MCF 10A (cell line): ENCODE results near the gene ARL6IP1. TPM values are rescaled to one million over a fixed set of nuclear protein-coding genes. Genes with fewer than 3 reads are reported as not detected.

Source experiments
- Bru-seq: library from RNA; stranded (reverse); fragments of 400-500 nt; gene quantifications from one replicate; lab custom pipeline; 2021; lab: Mats Ljungman, UMichigan
- BruChase-seq, 2 experiments: library from RNA; stranded (reverse); fragments of 400-500 nt; gene quantifications; one replicate each; lab custom pipeline; 2021; lab: Mats Ljungman, UMichigan
- BruUV-seq: library from RNA; stranded (reverse); fragments of 400-500 nt; replicated peaks from 2 replicates; lab custom pipeline; 2021; lab: Mats Ljungman, UMichigan
- CTCF ChIA-PET: fragments of 300-600 bp; sonication (Branson Sonifier 250); formaldehyde crosslinking; extraction: SDS; loops from one replicate; lab custom pipeline; 2021; ENCODE audit warnings: antibody characterized with exemption, inconsistent platforms; lab: Yijun Ruan, JAX
- POLR2A ChIA-PET: fragments of 300-600, 350-650 bp; sonication (Branson Sonifier 250); formaldehyde crosslinking; extraction: SDS; loops from one replicate; lab custom pipeline; 2020; ENCODE audit warnings: antibody characterized with exemption, inconsistent platforms; lab: Yijun Ruan, JAX
- DNase-seq: peaks from one replicate; pipeline ENCODE4 v3.0.0-alpha.2; 2018; ENCODE audit not compliant: unreplicated experiment
- H3K27ac Mint-ChIP-seq: one replicate; pipeline ENCODE4 v1.8.0; 2022; ENCODE audit warnings: mild to moderate bottlenecking, low read depth, mixed read lengths; ENCODE audit not compliant: unreplicated experiment
- H3K27me3 Mint-ChIP-seq: one replicate; pipeline ENCODE4 v1.8.0; 2022; ENCODE audit warnings: mixed read lengths; ENCODE audit not compliant: insufficient read depth, unreplicated experiment
- H3K36me3 Mint-ChIP-seq: one replicate; pipeline ENCODE4 v1.8.0; 2022; ENCODE audit warnings: mild to moderate bottlenecking, moderate library complexity, mixed read lengths; ENCODE audit not compliant: insufficient read depth, unreplicated experiment
- H3K4me1 Mint-ChIP-seq: one replicate; pipeline ENCODE4 v1.8.0; 2022; ENCODE audit warnings: mixed read lengths; ENCODE audit not compliant: insufficient read depth, unreplicated experiment
- H3K4me3 Mint-ChIP-seq: one replicate; pipeline ENCODE4 v1.8.0; 2022; ENCODE audit warnings: mild to moderate bottlenecking, moderate library complexity, mixed read lengths; ENCODE audit not compliant: unreplicated experiment
- H3K9me3 Mint-ChIP-seq: one replicate; pipeline ENCODE4 v1.8.0; 2022; ENCODE audit warnings: mixed read lengths; ENCODE audit not compliant: unreplicated experiment
- intact Hi-C: fragments of 100-400 bp; cut with micrococcal nuclease; formaldehyde crosslinking; loops from 2 replicates; pipeline ENCODE4 v1.14.1; 2022
- long read RNA-seq: library from polyadenylated mRNA; stranded (forward); transcript quantifications from one replicate; pipeline ENCODE4 v2.0.0, GENCODE V29; 2022
- total RNA-seq: library from RNA; stranded (reverse); gene quantifications from 2 replicates; pipeline ENCODE4 v1.2.3, GENCODE V29; 2022
- TF ChIP-seq, protein P1 (sequence below): fragments of 200-600 bp; IDR thresholded peaks from one replicate; pipeline ENCODE4 v1.8.0; 2022; ENCODE audit warnings: antibody characterized with exemption, mild to moderate bottlenecking; ENCODE audit not compliant: unreplicated experiment

The ARL6IP1 gene
- total RNA-seq (120 and 128 TPM in 2 replicates), Bru-seq, nascent RNA (percentile 97 among the genes with signal in this experiment), BruChase-seq, experiment 1, labeled RNA remaining after a 6-hour chase (percentile 100 among the genes with signal in this experiment), BruChase-seq, experiment 2, labeled RNA remaining after a 2-hour chase (percentile 100 among the genes with signal in this experiment)
- long read RNA-seq, transcript ARL6IP1-201 (6 exons, 2,409 nt), result major isoform, 847 of 888 reads
- long read RNA-seq, partial matches to known transcripts, result 10 of 888 reads
- long read RNA-seq, other reads (novel, unspliced or antisense), result 30 of 888 reads

- no TSS peak for BruUV-seq
- DNase-seq, result peak; percentile 100
Measured at GRCh38 chr16:18801145-18801972, at the start of gene ARL6IP1. Gene ARL6IP1, minus strand, starts transcription at chr16:18801549. Its CDS starts 83 bp downstream, at chr16:18801466.

DNA sequence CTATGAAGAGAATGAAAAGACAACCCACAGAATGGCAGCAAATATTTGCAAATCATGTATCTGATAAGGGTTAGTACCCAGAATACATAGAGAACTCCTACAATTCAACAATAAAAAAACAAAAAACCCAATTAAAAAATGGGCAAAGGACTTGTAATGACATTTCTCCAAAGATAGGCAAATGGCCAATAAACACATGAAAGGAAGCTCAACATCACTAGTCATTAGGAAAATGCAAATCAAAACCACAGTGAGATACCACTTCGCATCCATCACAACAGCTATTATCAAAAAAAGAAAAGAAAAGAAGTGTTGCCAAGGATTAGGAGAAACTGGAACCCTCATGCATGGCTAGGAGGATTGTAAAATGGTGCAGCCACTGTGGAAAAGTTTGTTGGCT is 45.1 kb upstream of the ARL6IP1 start:
- BruUV-seq, result no TSS peak
- intact Hi-C loops, result no loop called here
- no peak overlapping the region for H3K4me3 Mint-ChIP-seq
- ChIA-PET CTCF (interaction anchor here (0.8 to 1.6 kb wide), 6 partner anchors 10 to 226 kb away, joined by 3 to 5 read pairs (median 4); partner anchors contain the start of genes ARL6IP1 and TMC7), POLR2A (interaction anchor here (0.6 to 1.6 kb wide), 4 partner anchors 10 to 1749 kb away, joined by 3 to 6 read pairs (median 5); partner anchors contain the start of gene ARL6IP1)
- H3K27ac Mint-ChIP-seq, result no peak overlapping the region
- no peaks in the 10 kb centered on the region for H3K27me3 Mint-ChIP-seq
- no peaks in the 10 kb centered on the region for H3K9me3 Mint-ChIP-seq
- no peaks in the 10 kb centered on the region for H3K4me1 Mint-ChIP-seq
- DNase-seq, result no peak
- TF ChIP-seq, protein P1, sequence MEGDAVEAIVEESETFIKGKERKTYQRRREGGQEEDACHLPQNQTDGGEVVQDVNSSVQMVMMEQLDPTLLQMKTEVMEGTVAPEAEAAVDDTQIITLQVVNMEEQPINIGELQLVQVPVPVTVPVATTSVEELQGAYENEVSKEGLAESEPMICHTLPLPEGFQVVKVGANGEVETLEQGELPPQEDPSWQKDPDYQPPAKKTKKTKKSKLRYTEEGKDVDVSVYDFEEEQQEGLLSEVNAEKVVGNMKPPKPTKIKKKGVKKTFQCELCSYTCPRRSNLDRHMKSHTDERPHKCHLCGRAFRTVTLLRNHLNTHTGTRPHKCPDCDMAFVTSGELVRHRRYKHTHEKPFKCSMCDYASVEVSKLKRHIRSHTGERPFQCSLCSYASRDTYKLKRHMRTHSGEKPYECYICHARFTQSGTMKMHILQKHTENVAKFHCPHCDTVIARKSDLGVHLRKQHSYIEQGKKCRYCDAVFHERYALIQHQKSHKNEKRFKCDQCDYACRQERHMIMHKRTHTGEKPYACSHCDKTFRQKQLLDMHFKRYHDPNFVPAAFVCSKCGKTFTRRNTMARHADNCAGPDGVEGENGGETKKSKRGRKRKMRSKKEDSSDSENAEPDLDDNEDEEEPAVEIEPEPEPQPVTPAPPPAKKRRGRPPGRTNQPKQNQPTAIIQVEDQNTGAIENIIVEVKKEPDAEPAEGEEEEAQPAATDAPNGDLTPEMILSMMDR, result no peak
- H3K36me3 Mint-ChIP-seq, result peaks cover 100% of the 10 kb centered on the region

More at GRCh38 chr16:18801145-18801972, at the start of gene ARL6IP1:
- H3K9me3 Mint-ChIP-seq, result no peaks in the 10 kb centered on the region
- H3K4me3 Mint-ChIP-seq, result peak within 1 kb of the TSS; percentile 92
- TF ChIP-seq, protein P1, result peak; percentile 68
- ChIA-PET POLR2A (interaction anchor here (0.6 to 10.1 kb wide), 20 partner anchors 12 to 713 kb away, joined by 3 to 238 read pairs (median 3); partner anchors contain the start of gene RPS15A), CTCF (interaction anchor here (0.6 to 3.6 kb wide), 25 partner anchors 9 to 873 kb away, joined by 3 to 34 read pairs (median 4); partner anchors contain the start of gene RPS15A)
- intact Hi-C loops, result loop anchor here (1.0 to 5.0 kb wide), 3 partner anchors 126 to 266 kb away; partner anchors contain the start of genes COQ7 and SMG1
- peaks cover 27% of the 10 kb centered on the region for H3K4me1 Mint-ChIP-seq
- H3K36me3 Mint-ChIP-seq, result peaks cover 52% of the 10 kb centered on the region
- H3K27me3 Mint-ChIP-seq, result no peaks in the 10 kb centered on the region
- peak within 1 kb of the TSS; percentile 92 for H3K27ac Mint-ChIP-seq

- H3K36me3 Mint-ChIP-seq, result peaks cover 100% of the 10 kb centered on the region
- ChIA-PET POLR2A (interaction anchor here (1.9 kb wide), 1 partner anchor 37 kb away, joined by 4 read pairs; no protein-coding TSS in a partner anchor), CTCF (interaction anchor here (0.6 to 1.5 kb wide), 3 partner anchors 9 to 127 kb away, joined by 3 to 4 read pairs (median 3); no protein-coding TSS in a partner anchor)
- H3K9me3 Mint-ChIP-seq, result no peaks in the 10 kb centered on the region
- H3K27ac Mint-ChIP-seq, result no peak overlapping the region
- H3K27me3 Mint-ChIP-seq, result no peaks in the 10 kb centered on the region
- TF ChIP-seq, protein P1, result no peak
- intact Hi-C loops, result no loop called here
- DNase-seq, result no peak
- no TSS peak for BruUV-seq
- peaks cover 14% of the 10 kb centered on the region for H3K4me1 Mint-ChIP-seq
- no peak overlapping the region for H3K4me3 Mint-ChIP-seq
Measured at GRCh38 chr16:18842565-18842964, 41.2 kb upstream of the ARL6IP1 start.
